Fibroblast of lung (primary cell): Measurements from ENCODE around the gene TBCB.

Experiments used
- EZH2 ChIP-seq: IDR thresholded peaks from 2 replicates; pipeline ENCODE4 v1.5.1; 2012; ENCODE audit warnings: low read length, control low read depth, mild to moderate bottlenecking; ENCODE audit errors: missing control alignments
- TF ChIP-seq, protein P1 (sequence below), 2 donors: IDR thresholded peaks in 1 of 2; conservative IDR thresholded peaks in 1 of 2; 1 replicate in 1 of 2; 2 replicates in 1 of 2; pipeline ENCODE4 v1.5.1; 2011 to 2012; ENCODE audit warnings: low read length in 2 of 2, control low read depth in 1 of 2, inconsistent platforms in 1 of 2, low read depth in 1 of 2, mild to moderate bottlenecking in 1 of 2

DNA sequence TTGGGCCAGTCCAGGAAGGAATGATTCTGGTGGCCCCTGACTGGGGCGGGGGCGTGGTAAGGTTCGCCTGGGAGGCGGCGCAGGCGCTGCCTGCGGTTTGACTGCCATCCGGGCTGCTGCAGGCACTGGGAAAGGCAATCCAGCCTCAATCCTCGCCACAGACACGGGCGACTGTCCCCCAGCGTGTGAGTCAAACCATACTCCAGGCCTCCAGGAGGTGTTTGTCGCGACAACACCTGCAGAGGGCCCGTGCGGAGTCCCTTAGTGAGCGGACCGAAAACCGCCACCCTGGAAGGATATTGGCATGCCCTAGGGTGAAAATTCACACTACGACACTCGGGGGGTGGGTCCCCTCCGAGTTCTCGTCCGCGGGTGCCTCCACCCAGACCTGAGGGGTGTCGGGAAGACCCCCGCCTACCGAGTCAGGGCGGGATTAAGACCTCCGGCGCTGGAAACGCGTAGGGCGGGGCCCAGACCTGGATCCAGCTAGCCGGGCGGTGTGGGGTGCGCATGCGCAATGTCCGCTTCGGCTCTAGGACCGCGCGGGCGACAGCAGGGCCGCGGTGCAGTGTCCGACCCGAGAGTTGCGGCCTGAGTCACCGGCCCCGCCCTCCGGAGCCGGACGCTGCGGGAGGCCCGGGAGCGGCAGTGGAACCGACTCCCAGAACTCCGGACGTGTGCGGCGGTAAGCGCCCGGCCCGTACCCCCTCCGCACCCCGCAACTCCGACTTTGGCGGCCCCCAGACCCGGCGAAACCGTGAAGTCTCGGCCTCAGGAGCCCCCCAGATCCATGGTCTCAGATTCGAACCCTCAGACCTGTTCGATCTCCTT is 24.4 kb downstream of the TBCB start, which contains the start of gene CAPNS1:
- TF ChIP-seq, protein P1, sequence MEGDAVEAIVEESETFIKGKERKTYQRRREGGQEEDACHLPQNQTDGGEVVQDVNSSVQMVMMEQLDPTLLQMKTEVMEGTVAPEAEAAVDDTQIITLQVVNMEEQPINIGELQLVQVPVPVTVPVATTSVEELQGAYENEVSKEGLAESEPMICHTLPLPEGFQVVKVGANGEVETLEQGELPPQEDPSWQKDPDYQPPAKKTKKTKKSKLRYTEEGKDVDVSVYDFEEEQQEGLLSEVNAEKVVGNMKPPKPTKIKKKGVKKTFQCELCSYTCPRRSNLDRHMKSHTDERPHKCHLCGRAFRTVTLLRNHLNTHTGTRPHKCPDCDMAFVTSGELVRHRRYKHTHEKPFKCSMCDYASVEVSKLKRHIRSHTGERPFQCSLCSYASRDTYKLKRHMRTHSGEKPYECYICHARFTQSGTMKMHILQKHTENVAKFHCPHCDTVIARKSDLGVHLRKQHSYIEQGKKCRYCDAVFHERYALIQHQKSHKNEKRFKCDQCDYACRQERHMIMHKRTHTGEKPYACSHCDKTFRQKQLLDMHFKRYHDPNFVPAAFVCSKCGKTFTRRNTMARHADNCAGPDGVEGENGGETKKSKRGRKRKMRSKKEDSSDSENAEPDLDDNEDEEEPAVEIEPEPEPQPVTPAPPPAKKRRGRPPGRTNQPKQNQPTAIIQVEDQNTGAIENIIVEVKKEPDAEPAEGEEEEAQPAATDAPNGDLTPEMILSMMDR (conservative IDR thresholded peaks at IDR 0.05 in 1 of 2, IDR thresholded peaks at IDR 0.05 in 1 of 2; ENCODE audit: low read depth in 1 of 2, low read length in 2 of 2), result no peak
- TF ChIP-seq EZH2, result no peak
